ENCODE data around the gene PDIA4.
"Not testable (repeated sequence)": the region's sequence is repeated elsewhere in the genome, so short reads cannot be mapped to it uniquely, and the experiment has no call there.

The PDIA4 gene
- 65.8 to 87.3 (median 75.8) reads per million in 4 donors for total RNA-seq

- DNase-seq: peak; percentile 98 to 100 (median 99)
Observed at GRCh38 chr7:149028346-149029109, at the start of gene PDIA4. TSS of gene PDIA4 (minus strand) at chr7:149028505. CDS start at chr7:149028408, 97 bp downstream.

- DNase-seq: no peak
Observed at GRCh38 chr7:149077594-149077993, 49.3 kb upstream of the PDIA4 start.

- no peak for DNase-seq
Observed at GRCh38 chr7:149075286-149075685, 47.0 kb upstream of the PDIA4 start.

GRCh38 chr7:149074116-149074885 lies 46.0 kb upstream of the PDIA4 start:
- DNase-seq: no peak

GRCh38 chr7:149072438-149072775 lies 44.1 kb upstream of the PDIA4 start:
- no peak for DNase-seq

GRCh38 chr7:149071641-149072437 lies 43.5 kb upstream of the PDIA4 start:
- peak; percentile 20 to 55 (median 43) for DNase-seq

GRCh38 chr7:149071182-149071635 lies 42.9 kb upstream of the PDIA4 start:
- no peak for DNase-seq

- DNase-seq: no peak
Observed at GRCh38 chr7:149070372-149071125, 42.2 kb upstream of the PDIA4 start.

- DNase-seq: no peak
Observed at GRCh38 chr7:149067869-149068268, 39.6 kb upstream of the PDIA4 start.

- DNase-seq: no peak
Observed at GRCh38 chr7:149063476-149063875, 35.2 kb upstream of the PDIA4 start.

- DNase-seq: not testable (repeated sequence)
Observed at GRCh38 chr7:149062217-149062899, 34.1 kb upstream of the PDIA4 start.

GRCh38 chr7:149060156-149060555 lies 31.9 kb upstream of the PDIA4 start:
- no peak for DNase-seq

GRCh38 chr7:149053885-149054284 lies 25.6 kb upstream of the PDIA4 start:
- DNase-seq: no peak

GRCh38 chr7:149053384-149053783 lies 25.1 kb upstream of the PDIA4 start:
- DNase-seq: no peak

GRCh38 chr7:149050941-149051340 lies 22.6 kb upstream of the PDIA4 start:
- DNase-seq: no peak

- no peak for DNase-seq
Observed at GRCh38 chr7:149048805-149049204, 20.5 kb upstream of the PDIA4 start.

- DNase-seq: no peak
Observed at GRCh38 chr7:149046416-149046815, 18.1 kb upstream of the PDIA4 start.

GRCh38 chr7:149043936-149044335 lies 15.6 kb upstream of the PDIA4 start:
- no peak for DNase-seq

GRCh38 chr7:149041350-149041749 lies 13.0 kb upstream of the PDIA4 start:
- DNase-seq: no peak

GRCh38 chr7:149038641-149039040 lies 10.3 kb upstream of the PDIA4 start:
- not testable (repeated sequence) for DNase-seq

- no peak for DNase-seq
Observed at GRCh38 chr7:149036676-149037075, 8.4 kb upstream of the PDIA4 start.
